ENCODE data around the gene GJA5. TPM values are rescaled to one million over a fixed set of nuclear protein-coding genes. Genes with fewer than 3 reads are reported as not detected.
"Not testable (repeated sequence)": the region's sequence is repeated elsewhere in the genome, so short reads cannot be mapped to it uniquely, and the experiment has no call there.

The GJA5 gene
- polyA plus RNA-seq, 1 experiment, result 5.1 TPM

DNA sequence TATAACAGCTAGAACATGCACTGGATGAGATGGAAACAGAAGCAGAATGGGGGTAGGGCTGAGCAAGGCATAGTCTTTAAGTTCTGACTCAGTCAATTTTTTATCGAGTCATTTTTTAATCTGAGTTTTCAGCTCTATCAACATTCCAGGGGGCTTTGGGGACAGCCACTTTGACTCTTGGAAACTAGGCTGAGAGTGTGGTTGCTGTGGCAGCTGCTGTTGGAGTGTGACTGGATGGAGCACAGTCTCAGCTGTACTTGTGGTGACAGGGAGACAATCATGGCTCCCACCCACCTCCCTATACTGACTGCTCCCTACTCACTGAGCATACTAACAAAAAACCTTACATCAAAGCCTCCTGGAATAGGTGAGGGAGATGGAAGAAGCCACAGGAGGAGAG, 25.0 kb downstream of the GJA5 start:
- H3K27me3 ChIP-seq (ENCODE audit: control insufficient read depth, insufficient read depth, low read length), result no peaks in the 10 kb centered on the region

DNA sequence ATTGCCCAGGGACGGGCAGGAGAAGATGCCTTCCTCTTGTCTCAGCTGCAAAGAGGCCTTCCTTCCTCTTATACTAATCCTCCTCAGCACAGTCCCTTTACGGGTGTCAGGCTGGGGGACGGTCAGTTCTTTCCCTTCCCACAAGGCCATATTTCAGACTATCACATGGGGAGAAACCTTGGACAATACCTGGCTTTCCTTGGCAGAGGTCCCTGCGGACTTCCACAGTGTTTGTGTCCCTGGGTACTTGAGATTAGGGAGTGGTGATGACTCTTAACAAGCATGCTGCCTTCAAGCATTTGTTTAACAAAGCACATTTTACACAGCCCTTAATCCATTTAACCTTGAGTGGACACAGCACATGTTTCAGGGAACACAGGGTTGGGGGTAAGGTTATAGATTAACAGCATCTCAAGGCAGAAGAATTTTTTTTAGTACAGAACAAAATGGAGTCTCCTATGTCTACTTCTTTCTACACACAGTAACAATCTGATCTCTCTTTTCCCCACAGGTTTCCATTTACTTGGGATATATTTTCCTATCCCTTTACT, 26.0 kb downstream of the GJA5 start:
- DNase-seq (ENCODE audit: low read depth); H3K36me3 ChIP-seq (ENCODE audit: control insufficient read depth, insufficient read depth, low read length); H3K27me3 ChIP-seq (ENCODE audit: control insufficient read depth, insufficient read depth, low read length); H3K4me3 ChIP-seq (ENCODE audit: low read depth, low read length); CTCF ChIA-PET; POLR2A ChIA-PET: not testable (repeated sequence)

More for the DNA sequence above, 25.0 kb downstream of the GJA5 start:
- Histone ChIP-seq H3K36me3 (ENCODE audit: control insufficient read depth, insufficient read depth, low read length) (no peaks in the 10 kb centered on the region), H3K4me3 (ENCODE audit: low read depth, low read length) (no peak overlapping the region)
- CTCF ChIA-PET, result no interaction called here
- no peak for DNase-seq (ENCODE audit: low read depth)
- POLR2A ChIA-PET, result no interaction called here
- TF ChIP-seq, protein P1, sequence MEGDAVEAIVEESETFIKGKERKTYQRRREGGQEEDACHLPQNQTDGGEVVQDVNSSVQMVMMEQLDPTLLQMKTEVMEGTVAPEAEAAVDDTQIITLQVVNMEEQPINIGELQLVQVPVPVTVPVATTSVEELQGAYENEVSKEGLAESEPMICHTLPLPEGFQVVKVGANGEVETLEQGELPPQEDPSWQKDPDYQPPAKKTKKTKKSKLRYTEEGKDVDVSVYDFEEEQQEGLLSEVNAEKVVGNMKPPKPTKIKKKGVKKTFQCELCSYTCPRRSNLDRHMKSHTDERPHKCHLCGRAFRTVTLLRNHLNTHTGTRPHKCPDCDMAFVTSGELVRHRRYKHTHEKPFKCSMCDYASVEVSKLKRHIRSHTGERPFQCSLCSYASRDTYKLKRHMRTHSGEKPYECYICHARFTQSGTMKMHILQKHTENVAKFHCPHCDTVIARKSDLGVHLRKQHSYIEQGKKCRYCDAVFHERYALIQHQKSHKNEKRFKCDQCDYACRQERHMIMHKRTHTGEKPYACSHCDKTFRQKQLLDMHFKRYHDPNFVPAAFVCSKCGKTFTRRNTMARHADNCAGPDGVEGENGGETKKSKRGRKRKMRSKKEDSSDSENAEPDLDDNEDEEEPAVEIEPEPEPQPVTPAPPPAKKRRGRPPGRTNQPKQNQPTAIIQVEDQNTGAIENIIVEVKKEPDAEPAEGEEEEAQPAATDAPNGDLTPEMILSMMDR (IDR thresholded peaks at IDR 0.05; ENCODE audit: insufficient read depth, low read depth, low read length), result no peak

DNA sequence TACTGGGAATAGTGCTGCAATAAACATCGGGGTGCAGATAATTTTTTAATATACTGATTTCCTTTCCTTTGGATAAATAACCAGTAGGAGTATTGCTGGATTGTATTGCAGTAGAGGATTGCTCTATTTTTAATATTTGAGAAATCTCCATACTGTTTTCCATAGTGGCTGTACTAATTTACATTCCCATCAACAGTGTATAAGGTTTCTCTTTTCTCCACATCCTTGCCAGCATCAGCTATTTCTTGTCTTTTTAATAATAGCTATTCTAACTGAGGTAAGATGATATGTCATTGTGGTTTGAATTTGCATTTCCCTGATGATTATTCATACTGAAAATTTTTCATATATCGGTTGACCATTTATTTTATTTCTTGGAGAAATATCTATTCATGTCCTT, 31.1 kb downstream of the GJA5 start:
- H3K27me3 ChIP-seq (ENCODE audit: control insufficient read depth, insufficient read depth, low read length), result no peaks in the 10 kb centered on the region
- no peaks in the 10 kb centered on the region for H3K36me3 ChIP-seq (ENCODE audit: control insufficient read depth, insufficient read depth, low read length)
- DNase-seq (ENCODE audit: low read depth), result no peak
- ChIA-PET CTCF (no interaction called here), POLR2A (no interaction called here)
- TF ChIP-seq, protein P1 (IDR thresholded peaks at IDR 0.05; ENCODE audit: insufficient read depth, low read depth, low read length), result no peak
- no peak overlapping the region for H3K4me3 ChIP-seq (ENCODE audit: low read depth, low read length)

DNA sequence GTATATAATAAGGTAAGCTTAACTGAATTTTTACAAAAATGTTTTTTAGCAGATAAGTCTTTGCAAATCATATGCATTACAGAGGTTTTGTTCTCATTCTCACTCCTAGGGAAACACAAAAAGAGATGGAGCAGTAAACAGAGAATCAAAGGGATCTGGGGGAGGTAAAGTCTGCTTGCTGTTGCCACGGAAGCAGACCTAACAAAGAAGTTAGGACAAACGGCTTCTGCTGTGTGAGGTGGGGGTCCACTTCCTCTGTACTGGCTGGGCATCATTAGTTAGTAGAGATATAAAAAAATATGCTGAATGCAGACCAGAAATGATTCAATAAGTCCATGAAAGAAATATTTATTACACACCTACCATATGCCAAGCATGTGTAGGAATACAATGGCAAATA, 34.2 kb downstream of the GJA5 start:
- ChIA-PET CTCF (interaction anchor here (0.8 to 1.1 kb wide), 2 partner anchors 18 to 167 kb away, joined by 3 to 4 read pairs; no protein-coding TSS in a partner anchor), POLR2A (no interaction called here)
- TF ChIP-seq, protein P1 (IDR thresholded peaks at IDR 0.05; ENCODE audit: insufficient read depth, low read depth, low read length), result no peak

DNA sequence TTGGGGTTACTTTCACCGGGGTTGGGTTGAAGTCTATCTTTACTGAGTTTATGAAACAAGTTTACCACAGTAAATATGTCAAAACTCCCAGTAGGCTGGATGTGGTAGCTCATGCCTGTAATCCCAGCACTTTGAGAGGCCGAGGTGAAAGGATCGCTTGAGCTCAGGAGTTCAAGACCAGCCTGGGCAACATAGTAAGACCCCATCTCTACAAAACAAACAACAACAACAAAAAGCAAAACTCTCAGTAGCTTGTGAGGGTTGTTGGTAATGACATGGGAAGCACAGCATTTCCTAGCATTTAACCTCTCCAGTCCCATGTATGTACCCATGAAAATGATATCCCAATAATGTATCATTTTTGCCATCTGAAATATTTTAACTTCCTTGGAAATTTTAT, 34.7 kb downstream of the GJA5 start:
- ChIA-PET POLR2A (no interaction called here), CTCF (interaction anchor here (0.8 to 1.1 kb wide), 2 partner anchors 18 to 167 kb away, joined by 3 to 4 read pairs; no protein-coding TSS in a partner anchor)
- H3K27me3 ChIP-seq (ENCODE audit: control insufficient read depth, insufficient read depth, low read length), result peaks cover under 1% of the 10 kb centered on the region; the same call in 1 of the 2 replicates
- TF ChIP-seq, protein P1 (IDR thresholded peaks at IDR 0.05; ENCODE audit: insufficient read depth, low read depth, low read length), result no peak
- no peaks in the 10 kb centered on the region for H3K36me3 ChIP-seq (ENCODE audit: control insufficient read depth, insufficient read depth, low read length)
- DNase-seq (ENCODE audit: low read depth), result no peak
- no peak overlapping the region for H3K4me3 ChIP-seq (ENCODE audit: low read depth, low read length)

More for the DNA sequence above, 34.2 kb downstream of the GJA5 start:
- Histone ChIP-seq H3K36me3 (ENCODE audit: control insufficient read depth, insufficient read depth, low read length) (no peaks in the 10 kb centered on the region), H3K4me3 (ENCODE audit: low read depth, low read length) (no peak overlapping the region), H3K27me3 (ENCODE audit: control insufficient read depth, insufficient read depth, low read length) (no peaks in the 10 kb centered on the region)
- no peak for DNase-seq (ENCODE audit: low read depth)

All from BJ (cell line).